ENCODE data around the gene PLXNC1. TPM values are rescaled to one million over a fixed set of nuclear protein-coding genes. Genes with fewer than 3 reads are reported as not detected.

The PLXNC1 gene
- total and polyA plus RNA-seq, 9 of the 15 experiments (the other 6 are each of a cell fraction or from before 2014, with no cell fraction given) = 0.08 to 0.87 (median 0.28) TPM

DNA sequence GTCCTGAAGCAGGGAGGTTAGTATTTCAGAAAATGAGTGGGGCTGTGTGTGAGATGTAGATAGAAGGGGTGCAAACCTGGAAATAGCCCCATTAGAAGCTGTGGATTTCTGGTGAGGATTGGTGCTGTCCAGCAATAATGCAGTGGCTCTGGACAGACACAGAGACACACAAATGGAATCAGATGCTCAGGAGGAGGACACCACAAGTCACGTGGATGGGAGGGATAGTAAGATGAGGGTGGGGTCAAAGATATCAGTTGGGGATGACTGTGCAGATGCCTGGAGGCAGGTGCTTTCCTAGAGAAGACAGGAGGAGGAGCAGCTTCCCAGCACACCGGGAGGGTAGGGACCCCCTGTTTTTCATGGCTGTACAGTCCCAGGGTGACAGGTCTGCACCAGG lies 136.5 kb downstream of the PLXNC1 start (continued):
- TF ChIP-seq, protein P1, sequence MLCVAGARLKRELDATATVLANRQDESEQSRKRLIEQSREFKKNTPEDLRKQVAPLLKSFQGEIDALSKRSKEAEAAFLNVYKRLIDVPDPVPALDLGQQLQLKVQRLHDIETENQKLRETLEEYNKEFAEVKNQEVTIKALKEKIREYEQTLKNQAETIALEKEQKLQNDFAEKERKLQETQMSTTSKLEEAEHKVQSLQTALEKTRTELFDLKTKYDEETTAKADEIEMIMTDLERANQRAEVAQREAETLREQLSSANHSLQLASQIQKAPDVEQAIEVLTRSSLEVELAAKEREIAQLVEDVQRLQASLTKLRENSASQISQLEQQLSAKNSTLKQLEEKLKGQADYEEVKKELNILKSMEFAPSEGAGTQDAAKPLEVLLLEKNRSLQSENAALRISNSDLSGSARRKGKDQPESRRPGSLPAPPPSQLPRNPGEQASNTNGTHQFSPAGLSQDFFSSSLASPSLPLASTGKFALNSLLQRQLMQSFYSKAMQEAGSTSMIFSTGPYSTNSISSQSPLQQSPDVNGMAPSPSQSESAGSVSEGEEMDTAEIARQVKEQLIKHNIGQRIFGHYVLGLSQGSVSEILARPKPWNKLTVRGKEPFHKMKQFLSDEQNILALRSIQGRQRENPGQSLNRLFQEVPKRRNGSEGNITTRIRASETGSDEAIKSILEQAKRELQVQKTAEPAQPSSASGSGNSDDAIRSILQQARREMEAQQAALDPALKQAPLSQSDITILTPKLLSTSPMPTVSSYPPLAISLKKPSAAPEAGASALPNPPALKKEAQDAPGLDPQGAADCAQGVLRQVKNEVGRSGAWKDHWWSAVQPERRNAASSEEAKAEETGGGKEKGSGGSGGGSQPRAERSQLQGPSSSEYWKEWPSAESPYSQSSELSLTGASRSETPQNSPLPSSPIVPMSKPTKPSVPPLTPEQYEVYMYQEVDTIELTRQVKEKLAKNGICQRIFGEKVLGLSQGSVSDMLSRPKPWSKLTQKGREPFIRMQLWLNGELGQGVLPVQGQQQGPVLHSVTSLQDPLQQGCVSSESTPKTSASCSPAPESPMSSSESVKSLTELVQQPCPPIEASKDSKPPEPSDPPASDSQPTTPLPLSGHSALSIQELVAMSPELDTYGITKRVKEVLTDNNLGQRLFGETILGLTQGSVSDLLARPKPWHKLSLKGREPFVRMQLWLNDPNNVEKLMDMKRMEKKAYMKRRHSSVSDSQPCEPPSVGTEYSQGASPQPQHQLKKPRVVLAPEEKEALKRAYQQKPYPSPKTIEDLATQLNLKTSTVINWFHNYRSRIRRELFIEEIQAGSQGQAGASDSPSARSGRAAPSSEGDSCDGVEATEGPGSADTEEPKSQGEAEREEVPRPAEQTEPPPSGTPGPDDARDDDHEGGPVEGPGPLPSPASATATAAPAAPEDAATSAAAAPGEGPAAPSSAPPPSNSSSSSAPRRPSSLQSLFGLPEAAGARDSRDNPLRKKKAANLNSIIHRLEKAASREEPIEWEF (CRISPR knock-in tag; IDR thresholded peaks at IDR 0.05) = no peak
- TF ChIP-seq CBX1 (IDR thresholded peaks at IDR 0.05; ENCODE audit: low read depth) (no peak), CTBP1 (IDR thresholded peaks at IDR 0.05; ENCODE audit: borderline replicate concordance) (peak; percentile 61; the same call in 1 of the 2 replicates), HDGF (IDR thresholded peaks at IDR 0.05) (no peak), C11orf30 (IDR thresholded peaks at IDR 0.05; ENCODE audit: low read depth) (peak; percentile 54), FOXM1 (IDR thresholded peaks at IDR 0.05; ENCODE audit: low read depth) (no peak), FOXM1 (CRISPR knock-in tag; IDR thresholded peaks at IDR 0.05; ENCODE audit: low read depth) (no peak), NFIX (CRISPR knock-in tag; IDR thresholded peaks at IDR 0.05; ENCODE audit: low read depth) (no peak), BHLHE40 (IDR thresholded peaks at IDR 0.05; ENCODE audit: low read length) (peak; percentile 76), CBFA2T2 (conservative IDR thresholded peaks at IDR 0.05) (peak; percentile 27), SRSF3 (IDR thresholded peaks at IDR 0.05; ENCODE audit: insufficient read depth, low read length) (no peak)
- TF ChIP-seq, protein P2, sequence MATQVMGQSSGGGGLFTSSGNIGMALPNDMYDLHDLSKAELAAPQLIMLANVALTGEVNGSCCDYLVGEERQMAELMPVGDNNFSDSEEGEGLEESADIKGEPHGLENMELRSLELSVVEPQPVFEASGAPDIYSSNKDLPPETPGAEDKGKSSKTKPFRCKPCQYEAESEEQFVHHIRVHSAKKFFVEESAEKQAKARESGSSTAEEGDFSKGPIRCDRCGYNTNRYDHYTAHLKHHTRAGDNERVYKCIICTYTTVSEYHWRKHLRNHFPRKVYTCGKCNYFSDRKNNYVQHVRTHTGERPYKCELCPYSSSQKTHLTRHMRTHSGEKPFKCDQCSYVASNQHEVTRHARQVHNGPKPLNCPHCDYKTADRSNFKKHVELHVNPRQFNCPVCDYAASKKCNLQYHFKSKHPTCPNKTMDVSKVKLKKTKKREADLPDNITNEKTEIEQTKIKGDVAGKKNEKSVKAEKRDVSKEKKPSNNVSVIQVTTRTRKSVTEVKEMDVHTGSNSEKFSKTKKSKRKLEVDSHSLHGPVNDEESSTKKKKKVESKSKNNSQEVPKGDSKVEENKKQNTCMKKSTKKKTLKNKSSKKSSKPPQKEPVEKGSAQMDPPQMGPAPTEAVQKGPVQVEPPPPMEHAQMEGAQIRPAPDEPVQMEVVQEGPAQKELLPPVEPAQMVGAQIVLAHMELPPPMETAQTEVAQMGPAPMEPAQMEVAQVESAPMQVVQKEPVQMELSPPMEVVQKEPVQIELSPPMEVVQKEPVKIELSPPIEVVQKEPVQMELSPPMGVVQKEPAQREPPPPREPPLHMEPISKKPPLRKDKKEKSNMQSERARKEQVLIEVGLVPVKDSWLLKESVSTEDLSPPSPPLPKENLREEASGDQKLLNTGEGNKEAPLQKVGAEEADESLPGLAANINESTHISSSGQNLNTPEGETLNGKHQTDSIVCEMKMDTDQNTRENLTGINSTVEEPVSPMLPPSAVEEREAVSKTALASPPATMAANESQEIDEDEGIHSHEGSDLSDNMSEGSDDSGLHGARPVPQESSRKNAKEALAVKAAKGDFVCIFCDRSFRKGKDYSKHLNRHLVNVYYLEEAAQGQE (IDR thresholded peaks at IDR 0.05; ENCODE audit: borderline replicate concordance) = peak; percentile 62
- TF ChIP-seq, protein P2 (CRISPR knock-in tag; IDR thresholded peaks at IDR 0.05; ENCODE audit: low read depth) = no peak
- TF ChIP-seq, protein P3, sequence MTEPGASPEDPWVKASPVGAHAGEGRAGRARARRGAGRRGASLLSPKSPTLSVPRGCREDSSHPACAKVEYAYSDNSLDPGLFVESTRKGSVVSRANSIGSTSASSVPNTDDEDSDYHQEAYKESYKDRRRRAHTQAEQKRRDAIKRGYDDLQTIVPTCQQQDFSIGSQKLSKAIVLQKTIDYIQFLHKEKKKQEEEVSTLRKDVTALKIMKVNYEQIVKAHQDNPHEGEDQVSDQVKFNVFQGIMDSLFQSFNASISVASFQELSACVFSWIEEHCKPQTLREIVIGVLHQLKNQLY (CRISPR knock-in tag; conservative IDR thresholded peaks at IDR 0.05) = no peak

Data from K562 (cell line).